GM19397 (cell line): ENCODE results near the gene CHMP6.

Source experiments
- ATAC-seq: cut with Tn5 transposase; IDR thresholded peaks from one replicate; pipeline ENCODE4 v1.9.1; 2021; ENCODE audit warnings: mild to moderate bottlenecking, moderate library complexity; ENCODE audit not compliant: unreplicated experiment

Gene CHMP6

GRCh38 chr17:80991645-80992076, at the start of gene CHMP6:
CHMP6 (plus strand) TSS chr17:80991841; CDS start chr17:80991919, 78 bp downstream.
- peak; percentile 62 for ATAC-seq

DNA sequence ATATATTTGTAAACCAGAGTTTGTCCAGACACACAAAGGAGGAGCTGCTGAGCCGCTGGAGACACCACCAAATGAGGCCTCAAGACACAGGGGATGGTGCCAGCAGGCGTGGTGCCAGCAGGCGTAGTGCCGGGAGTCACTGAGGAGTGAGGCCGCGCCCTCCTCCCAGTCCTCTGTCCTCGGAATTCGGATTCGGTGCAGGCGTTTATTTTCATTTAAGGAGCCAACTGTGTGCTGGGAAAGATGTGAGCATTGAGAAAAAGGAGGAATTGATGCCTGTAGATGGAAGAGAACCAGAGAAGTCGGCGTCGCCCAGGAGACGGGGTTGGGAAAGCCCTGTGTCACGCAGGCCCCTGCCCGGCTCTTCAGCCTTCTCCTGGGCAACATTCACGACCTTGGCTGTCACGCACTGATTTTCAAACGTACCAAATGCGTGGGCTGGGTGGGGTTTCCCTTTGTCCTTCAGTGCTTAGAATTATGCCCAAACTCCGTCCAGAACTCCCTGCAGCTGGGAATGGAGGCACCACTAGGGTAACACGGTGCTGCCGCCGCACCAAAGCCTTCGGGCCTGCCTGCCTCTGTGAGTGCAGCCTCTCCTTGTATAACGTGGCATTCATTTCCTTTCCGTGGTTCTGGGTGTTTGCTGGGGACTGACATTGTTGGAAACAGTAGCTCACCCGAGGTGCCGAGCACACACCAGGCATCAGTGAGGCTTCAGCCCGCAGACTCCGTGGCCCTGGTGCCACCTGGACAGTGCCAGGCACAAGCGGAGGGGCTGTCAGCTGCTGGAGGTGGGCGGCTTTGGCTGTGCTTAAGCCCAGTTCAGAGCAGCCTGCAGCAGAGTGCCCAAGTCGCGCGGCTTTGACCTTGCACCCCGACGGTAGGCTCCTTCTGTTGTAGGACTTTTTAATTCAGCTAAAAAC, 49.0 kb upstream of the CHMP6 start:
- ATAC-seq: no peak

DNA sequence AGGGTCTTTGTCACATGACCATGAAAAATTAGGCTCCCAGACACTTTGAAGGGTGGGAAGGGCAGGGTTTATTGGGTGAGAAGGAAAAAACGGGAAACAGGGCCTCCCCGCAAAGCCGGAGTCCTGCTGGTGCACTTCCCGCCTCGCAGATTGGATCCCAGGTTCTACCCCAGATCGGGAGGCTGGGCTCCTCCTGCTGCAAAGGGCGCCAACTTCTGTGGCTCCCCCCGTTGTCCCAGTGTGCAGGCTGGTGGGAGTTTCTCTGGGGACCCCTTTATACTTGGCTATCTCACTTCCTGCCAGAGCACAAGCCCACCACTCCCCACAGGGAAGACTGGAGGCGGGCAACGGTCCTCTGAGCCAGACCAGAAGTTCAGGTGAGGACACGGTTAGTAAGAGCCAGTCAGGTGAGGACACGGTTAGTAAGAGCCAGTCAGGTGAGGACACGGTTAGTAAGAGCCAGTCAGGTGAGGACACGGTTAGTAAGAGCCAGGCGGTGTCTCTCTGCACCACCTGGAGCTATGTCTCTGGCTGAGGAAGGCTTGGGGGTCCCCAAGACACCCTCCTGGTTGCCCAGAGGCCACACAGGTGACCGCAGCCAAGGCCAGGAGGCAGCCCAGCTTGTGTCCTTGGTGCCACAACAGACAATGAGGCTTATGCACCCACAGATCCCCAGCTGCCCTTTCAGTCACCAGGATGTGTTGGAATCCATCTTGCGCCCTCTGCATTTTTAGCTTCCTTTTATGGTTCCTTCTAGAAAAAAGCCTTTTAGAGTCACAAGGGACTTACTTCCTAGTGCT, 48.1 kb upstream of the CHMP6 start:
- ATAC-seq: no peak

GRCh38 chr17:80944326-80944725, 47.3 kb upstream of the CHMP6 start:
- ATAC-seq: no peak

DNA sequence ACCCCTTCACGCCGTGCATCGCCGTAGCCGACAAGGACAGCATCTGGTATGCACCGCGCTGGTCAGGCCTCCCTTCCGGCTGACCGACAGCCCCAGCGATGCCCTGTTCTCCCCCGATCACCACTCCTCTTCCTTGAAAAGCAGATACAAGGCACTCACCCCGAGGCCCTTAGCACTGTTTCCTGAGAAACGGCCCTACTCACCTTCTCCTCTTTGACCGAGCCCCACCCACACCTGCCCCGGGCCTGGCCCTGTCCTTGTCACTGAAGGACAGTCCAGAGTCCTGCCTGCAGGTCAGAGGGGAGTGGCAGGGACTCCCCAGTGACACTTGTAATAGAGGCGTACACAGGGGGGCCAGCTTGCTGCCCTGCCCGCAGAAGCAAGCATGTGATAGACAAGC, 45.9 kb upstream of the CHMP6 start:
- ATAC-seq: no peak

DNA sequence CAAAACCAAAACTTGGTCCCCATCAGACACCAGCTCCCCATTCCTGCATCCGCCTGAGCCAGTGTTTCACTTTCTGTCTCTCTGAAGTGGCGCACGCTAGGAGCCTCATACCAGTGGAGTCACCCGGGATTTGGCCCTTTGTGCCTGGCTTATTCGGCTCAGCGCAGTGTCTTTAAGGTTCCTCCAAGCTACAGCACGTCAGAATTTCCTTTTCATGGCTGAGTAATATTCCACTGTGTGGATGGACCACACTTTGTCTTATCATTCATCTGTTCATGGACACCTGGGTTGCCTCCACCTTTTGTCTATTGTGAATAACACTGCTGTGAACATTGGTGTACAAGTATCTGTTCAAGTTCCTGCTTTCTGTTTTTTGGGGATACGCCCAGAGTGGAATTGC, 45.2 kb upstream of the CHMP6 start:
- ATAC-seq: no peak

- no peak for ATAC-seq
These were observed 44.3 kb upstream of the CHMP6 start for GRCh38 chr17:80947200-80947940.

DNA sequence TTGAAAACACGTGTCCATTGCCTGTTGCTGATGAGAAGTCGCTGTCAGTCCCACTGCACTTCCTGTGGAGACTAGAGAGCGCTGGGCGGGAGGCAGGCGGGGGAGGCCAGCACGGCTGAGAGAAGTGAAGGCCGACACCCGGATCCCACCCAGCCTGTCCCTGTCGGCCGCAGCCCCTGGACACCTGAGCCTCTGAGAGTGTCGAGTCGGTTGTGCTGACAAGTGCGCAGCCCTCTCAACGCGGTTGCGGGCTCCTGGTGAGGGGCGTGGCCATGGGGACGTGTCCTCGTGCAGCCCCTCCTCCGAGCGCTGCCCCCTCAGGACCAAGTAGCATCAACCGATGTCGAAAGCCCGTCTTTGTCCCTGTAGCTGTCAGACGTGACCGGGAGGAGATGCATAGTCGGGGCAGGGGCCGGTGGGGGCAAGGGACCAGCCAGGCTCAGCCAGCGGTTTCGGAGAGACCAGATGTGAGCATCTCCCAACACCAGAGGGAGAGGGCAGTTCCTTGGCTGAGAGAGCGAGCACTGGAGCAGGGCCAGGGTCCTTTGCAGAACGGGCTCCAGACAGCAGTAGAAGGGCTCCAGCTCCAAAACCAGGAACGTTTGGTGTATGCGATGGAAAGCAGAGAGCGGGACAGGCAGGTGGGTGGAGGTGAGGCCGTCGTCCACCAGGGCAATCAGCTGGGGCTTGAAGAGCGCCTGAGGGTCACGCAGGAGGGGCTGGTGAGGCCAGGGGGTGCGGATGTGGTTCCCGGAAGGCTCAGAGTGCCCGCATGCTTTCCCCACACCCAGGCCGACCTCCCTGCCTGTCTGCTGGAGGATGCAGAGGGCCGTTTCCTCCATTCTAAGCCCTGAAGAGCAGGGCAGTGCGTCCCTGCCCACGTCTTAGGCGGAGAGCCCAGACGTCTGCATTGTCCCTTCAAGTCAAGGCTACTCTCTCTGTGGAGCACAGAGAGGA, 43.3 kb upstream of the CHMP6 start:
- no peak for ATAC-seq

- no peak for ATAC-seq
These were observed 42.6 kb upstream of the CHMP6 start for GRCh38 chr17:80948976-80949450.

- ATAC-seq: no peak
These were observed 41.9 kb upstream of the CHMP6 start for GRCh38 chr17:80949451-80950421.

GRCh38 chr17:80950466-80951120, 41.0 kb upstream of the CHMP6 start:
- ATAC-seq: no peak

DNA sequence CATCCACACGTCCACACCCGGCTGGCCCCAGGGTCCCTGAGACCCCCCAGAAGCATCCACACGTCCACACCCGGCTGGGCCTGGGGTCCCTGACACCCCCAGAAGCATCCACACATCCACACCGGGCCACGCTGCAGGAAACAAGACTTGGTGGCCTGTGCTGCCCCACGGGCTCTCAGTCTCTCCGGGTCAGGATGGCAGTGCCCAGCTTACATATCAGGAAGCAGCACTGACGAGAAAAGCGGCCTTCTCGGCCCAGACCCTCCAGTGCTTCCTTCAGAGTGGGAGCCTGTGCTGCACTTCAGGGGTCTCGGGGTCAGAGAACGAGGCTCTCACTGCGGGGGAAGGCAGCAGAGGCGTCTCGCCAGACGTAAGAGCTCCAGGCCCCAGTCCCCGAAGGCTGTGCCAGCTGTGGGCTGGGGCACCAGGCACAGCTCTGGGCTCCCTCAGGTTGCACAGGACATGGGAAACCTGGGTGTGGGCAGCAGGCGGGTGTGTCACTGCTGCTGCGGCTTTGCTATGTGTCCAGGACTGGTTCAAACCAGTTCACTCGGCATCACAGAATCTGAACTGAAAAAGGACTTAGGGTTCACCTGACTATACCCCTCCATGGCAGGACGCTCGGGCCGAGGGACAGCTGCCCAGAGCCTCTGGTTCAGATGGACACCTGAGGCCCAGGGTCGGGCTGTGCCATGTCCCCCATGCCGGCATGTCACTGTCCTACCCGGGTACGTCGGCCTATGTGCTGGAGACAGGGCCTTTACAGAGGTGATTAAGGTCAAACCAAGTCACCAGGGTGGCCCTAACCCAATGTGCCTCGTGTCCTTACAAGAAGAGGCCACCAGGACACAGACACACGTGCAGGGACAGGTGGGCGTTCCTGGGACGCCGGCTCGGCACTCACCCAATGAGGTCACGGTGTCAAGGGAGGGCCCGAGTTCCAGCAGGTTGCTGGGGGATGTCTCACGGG, 40.2 kb upstream of the CHMP6 start:
- no peak for ATAC-seq

GRCh38 chr17:80952291-80952690, 39.4 kb upstream of the CHMP6 start:
- ATAC-seq: no peak

- ATAC-seq: no peak
These were observed 37.9 kb upstream of the CHMP6 start for GRCh38 chr17:80953471-80954315.

DNA sequence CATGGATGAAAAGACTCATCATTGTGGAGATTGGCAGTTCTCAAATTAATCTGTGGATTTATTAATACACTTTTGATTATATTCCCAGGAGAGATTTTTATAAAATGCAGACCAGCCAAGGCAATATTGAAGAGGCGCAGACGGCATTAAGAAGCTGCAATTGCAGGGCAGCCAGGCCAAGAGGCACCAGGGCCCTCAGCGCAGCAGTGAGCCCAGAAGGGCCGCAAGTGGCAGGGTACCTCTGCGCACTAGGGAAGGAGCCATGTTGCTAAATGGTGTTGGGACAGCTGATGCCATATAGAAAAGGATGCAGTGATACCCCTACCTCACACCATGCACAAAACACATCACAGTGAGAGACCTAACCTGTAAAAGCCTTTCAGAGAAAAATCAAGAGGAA, 36.6 kb upstream of the CHMP6 start:
- ATAC-seq: no peak

DNA sequence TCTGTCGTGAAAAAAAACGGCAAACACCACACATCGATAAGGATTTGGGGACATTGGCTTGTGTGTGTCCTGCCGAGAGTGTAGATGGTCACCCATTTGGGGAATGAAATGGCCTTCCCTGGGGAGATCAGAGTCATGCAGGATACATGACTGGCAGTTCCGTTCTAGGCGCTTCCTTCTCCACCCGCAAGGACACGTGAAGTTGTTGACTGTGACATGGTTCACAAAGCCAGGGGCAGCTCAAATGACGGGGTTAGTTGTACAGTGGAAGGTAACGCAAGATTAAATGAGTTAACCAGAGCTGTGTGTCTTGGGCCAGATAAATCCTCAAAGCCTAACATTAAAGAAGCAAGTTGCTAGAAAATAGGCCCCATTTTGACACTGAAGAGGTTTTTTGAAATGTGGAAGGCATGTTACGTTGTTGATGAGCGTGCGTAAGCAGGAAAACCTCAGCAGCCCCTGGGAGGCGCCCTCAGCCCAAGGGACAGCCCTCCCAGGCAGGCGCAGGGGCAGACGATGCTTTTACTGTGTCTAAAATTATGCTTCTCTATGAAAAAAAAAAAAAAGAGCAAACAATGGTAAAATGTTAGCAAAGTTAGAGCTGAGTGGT, 35.9 kb upstream of the CHMP6 start:
- ATAC-seq: no peak
